ENCODE results near the gene RPS6KB2. TPM values are rescaled to one million over a fixed set of nuclear protein-coding genes. Genes with fewer than 3 reads are reported as not detected.
A peak's percentile ranks its signal among the peaks of the same experiment; 100 is the strongest.

The RPS6KB2 gene
- total and polyA plus RNA-seq, 9 of the 15 experiments (the other 6 are each of a cell fraction or from before 2014, with no cell fraction given) = 0.42 to 122 (median 82.6) TPM

GRCh38 chr11:67401495-67402191 lies 26.7 kb upstream of the RPS6KB2 start, which contains the start of gene PPP1CA (continued):
- TF ChIP-seq, protein P1, sequence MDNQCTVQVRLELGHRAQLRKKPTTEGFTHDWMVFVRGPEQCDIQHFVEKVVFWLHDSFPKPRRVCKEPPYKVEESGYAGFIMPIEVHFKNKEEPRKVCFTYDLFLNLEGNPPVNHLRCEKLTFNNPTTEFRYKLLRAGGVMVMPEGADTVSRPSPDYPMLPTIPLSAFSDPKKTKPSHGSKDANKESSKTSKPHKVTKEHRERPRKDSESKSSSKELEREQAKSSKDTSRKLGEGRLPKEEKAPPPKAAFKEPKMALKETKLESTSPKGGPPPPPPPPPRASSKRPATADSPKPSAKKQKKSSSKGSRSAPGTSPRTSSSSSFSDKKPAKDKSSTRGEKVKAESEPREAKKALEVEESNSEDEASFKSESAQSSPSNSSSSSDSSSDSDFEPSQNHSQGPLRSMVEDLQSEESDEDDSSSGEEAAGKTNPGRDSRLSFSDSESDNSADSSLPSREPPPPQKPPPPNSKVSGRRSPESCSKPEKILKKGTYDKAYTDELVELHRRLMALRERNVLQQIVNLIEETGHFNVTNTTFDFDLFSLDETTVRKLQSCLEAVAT (IDR thresholded peaks at IDR 0.05) = no peak
- TF ChIP-seq MEIS2 (IDR thresholded peaks at IDR 0.05; ENCODE audit: partially characterized antibody) = no peak
- no peak for TF ChIP-seq SMARCA4 (IDR thresholded peaks at IDR 0.05)
- no peak for TF ChIP-seq ZC3H4 (CRISPR knock-in tag; IDR thresholded peaks at IDR 0.05; ENCODE audit: borderline replicate concordance)
- TF ChIP-seq ZNF445 (CRISPR knock-in tag; IDR thresholded peaks at IDR 0.05; ENCODE audit: low read depth) = no peak
- TF ChIP-seq TRIM24 (IDR thresholded peaks at IDR 0.05) = no peak
- TF ChIP-seq ETV1 (tag; conservative IDR thresholded peaks at IDR 0.05; ENCODE audit: low read depth) = no peak; the same call in 1 of the 2 replicates
- no peak for TF ChIP-seq FOXP1 (CRISPR knock-in tag; IDR thresholded peaks at IDR 0.05)
- no peak for TF ChIP-seq ADNP (tag; IDR thresholded peaks at IDR 0.05)
- no peak for TF ChIP-seq POLR3G (IDR thresholded peaks at IDR 0.05; ENCODE audit: extremely low read depth, insufficient read length, insufficient replicate concordance)
- no peak for TF ChIP-seq KDM1A (IDR thresholded peaks at IDR 0.05)
- no peak for TF ChIP-seq NFRKB (IDR thresholded peaks at IDR 0.05; ENCODE audit: low read depth)
- TF ChIP-seq SNIP1 (IDR thresholded peaks at IDR 0.05; ENCODE audit: low read depth) = no peak
- TF ChIP-seq HMG20A (CRISPR knock-in tag; conservative IDR thresholded peaks at IDR 0.05) = no peak
- TF ChIP-seq ARID3B (CRISPR knock-in tag; IDR thresholded peaks at IDR 0.05; ENCODE audit: borderline replicate concordance) = no peak
- no peak for TF ChIP-seq ZNF23 (CRISPR knock-in tag; IDR thresholded peaks at IDR 0.05)
- TF ChIP-seq, protein P2, sequence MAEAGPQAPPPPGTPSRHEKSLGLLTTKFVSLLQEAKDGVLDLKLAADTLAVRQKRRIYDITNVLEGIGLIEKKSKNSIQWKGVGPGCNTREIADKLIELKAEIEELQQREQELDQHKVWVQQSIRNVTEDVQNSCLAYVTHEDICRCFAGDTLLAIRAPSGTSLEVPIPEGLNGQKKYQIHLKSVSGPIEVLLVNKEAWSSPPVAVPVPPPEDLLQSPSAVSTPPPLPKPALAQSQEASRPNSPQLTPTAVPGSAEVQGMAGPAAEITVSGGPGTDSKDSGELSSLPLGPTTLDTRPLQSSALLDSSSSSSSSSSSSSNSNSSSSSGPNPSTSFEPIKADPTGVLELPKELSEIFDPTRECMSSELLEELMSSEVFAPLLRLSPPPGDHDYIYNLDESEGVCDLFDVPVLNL (CRISPR knock-in tag; IDR thresholded peaks at IDR 0.05; ENCODE audit: low read depth) = no peak
- TF ChIP-seq SUPT5H (IDR thresholded peaks at IDR 0.05) = no peak; the same call in none of the 2 replicates
- TF ChIP-seq, protein P3, sequence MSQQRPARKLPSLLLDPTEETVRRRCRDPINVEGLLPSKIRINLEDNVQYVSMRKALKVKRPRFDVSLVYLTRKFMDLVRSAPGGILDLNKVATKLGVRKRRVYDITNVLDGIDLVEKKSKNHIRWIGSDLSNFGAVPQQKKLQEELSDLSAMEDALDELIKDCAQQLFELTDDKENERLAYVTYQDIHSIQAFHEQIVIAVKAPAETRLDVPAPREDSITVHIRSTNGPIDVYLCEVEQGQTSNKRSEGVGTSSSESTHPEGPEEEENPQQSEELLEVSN (IDR thresholded peaks at IDR 0.05; ENCODE audit: borderline replicate concordance in 1 of 2, extremely low read depth in 1 of 2, insufficient read depth in 1 of 2, insufficient read length in 1 of 2, low read depth in 1 of 2, low read length in 1 of 2, poor library complexity in 1 of 2, severe bottlenecking in 1 of 2) = peak; percentile 80 to 92
- TF ChIP-seq SFPQ (IDR thresholded peaks at IDR 0.05; ENCODE audit: low read depth, low read length) = no peak
- TF ChIP-seq BRCA1 (IDR thresholded peaks at IDR 0.05) = no peak
- TF ChIP-seq BRCA1 (CRISPR knock-in tag; IDR thresholded peaks at IDR 0.05) = no peak
- TF ChIP-seq RBFOX2 (IDR thresholded peaks at IDR 0.05; ENCODE audit: low read depth, low read length) = peak; percentile 83

Data from K562 (cell line).